Activated CD4-positive, alpha-beta T cell treated with anti-CD3 and anti-CD28 coated beads for 48 hours (primary cell): ENCODE measurements around the gene ATG5.

Source experiments
- DNase-seq: peaks from one replicate; pipeline ENCODE4 v3.0.0-alpha.2; 2020

ATG5 gene

DNA sequence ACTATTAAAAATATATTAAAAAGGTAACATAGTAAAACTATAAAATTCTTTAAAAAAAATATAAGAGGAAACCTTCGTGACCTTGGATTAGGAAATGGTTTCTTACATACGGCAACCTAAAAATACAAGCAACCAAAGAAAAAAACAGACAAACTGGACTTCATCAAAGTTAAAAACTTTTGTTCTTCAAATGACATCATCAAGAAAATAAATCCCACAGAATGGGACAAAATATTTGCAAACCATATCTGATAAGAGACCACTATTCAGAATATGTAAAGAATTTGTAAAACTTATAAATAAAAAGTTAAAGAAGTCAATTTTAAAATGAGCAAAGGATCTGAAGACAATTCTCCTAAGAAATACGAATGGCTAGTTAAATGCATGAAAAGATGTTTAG is 110.0 kb downstream of the ATG5 start:
- no peak for DNase-seq

DNA sequence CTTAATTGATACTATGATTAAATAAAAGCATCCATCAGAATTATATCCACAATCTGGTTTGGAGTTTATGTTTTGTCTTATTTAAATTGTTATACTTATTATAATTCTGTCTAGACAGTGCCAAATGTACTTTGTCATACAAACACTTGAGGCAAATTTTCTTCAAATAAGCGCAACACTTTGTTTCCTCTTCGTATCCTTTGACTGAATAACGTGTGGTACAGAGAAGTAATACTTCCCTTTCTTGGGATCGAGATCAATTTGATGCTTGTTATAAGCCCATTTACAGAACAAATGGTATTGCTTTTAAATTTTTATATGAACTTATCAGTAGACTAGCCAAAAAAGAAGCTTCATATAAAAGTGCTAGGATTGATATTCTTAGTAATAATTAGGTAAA is 111.0 kb downstream of the ATG5 start:
- no peak for DNase-seq

DNA sequence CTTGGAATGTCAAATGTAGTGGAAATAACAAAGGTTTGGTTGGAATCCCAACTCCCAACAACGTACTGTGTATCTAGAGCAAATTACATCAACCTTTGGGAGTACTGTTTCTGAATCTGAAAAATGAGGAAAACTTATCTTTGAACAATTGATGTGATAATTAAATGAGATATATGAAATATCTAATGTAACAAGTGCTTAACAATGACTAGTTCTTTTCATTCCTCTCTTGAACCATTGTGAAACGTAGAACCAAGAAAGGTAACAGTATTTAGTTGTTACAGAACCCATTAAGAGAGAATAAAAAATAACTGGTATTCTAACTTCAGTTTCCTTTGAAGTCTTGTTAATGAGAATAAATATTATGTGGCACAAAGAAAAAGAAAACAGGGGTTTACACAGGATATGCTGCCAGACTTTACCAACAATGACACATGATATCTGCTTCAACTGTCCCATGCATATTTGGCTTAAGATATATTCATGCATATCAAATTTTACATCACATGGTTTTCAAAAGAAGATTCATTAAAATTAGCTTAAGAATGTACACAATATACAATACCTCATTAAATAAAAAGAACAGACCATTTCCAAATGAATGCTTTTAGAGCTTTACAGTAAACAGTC is 111.8 kb downstream of the ATG5 start:
- no peak for DNase-seq

DNA sequence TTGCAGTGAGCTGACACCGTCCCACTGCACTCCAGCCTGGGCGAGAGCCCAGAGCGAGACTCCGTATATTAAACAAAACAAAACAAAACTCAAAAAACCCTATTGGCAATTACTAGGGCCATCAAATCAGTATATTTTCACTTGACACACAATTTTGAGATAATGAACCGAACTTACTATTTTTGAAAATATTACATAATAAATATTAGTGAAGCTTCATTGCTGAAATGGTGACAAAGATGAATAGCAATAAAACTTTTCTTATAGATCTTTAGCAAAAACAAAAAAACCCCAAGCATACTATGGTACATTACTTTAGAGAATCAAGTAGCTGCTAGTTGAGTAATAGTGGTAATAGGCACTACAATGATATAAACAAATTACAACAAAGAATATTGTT is 113.0 kb downstream of the ATG5 start:
- no peak for DNase-seq

- no peak for DNase-seq
Measured at GRCh38 chr6:106206905-106207304, 118.7 kb downstream of the ATG5 start.

GRCh38 chr6:106204961-106205360 is 120.6 kb downstream of the ATG5 start:
- no peak for DNase-seq

DNA sequence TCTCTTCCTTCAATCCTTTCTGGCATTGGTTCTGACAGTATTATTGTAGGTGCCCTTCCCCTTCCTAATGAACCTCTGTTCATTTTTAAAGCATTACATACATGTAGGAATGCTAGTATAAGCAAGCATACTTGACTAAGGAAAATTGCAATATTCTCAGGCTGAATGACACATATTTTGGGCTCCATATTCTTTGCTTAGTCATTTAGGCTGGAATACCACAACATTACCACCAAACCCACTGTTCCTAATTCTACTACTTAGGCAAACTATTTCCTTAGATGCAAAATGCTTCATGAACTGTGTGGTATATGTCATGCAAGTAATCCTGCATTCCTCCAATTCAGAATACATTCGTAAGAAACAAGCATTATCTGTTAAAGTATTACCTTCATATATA is 125.6 kb downstream of the ATG5 start:
- DNase-seq, result no peak

- DNase-seq, result no peak
Measured at GRCh38 chr6:106199331-106199730, 126.2 kb downstream of the ATG5 start.

GRCh38 chr6:106197441-106197840 is 128.1 kb downstream of the ATG5 start:
- no peak for DNase-seq

- no peak for DNase-seq
Measured at GRCh38 chr6:106194949-106195921, 130.3 kb downstream of the ATG5 start.

GRCh38 chr6:106192824-106193223 is 132.7 kb downstream of the ATG5 start:
- no peak for DNase-seq

DNA sequence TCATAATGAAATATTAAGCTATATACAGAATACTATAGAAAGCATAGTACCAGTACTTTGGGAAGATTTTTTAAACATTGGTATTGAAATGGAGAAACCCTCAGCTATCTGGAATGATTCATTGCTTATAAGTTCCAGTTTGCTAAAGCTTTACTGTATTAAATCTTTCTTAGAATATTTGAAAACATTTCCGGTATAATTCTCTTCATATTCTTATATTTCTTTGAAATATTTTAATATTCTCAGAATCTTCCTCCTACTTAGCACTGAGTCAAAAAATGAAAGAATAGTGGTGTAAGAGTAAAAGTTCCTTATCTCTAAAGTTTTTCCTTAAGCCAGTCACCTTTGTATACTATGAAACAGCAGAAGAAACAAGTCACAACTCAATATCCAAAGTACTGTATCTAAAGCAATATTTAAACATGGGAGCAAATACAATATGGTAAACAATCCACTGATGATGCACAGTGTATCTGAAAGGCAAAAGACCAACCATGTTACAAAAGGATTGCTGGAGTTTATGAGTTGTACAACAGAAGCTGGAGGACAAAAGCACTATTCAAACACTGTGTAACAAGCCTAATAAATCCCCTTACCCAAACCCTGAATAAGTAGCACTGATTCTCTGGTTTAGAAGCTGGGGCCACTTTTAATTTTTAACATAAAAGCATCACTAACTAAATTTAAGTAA is 137.3 kb downstream of the ATG5 start:
- DNase-seq, result no peak

DNA sequence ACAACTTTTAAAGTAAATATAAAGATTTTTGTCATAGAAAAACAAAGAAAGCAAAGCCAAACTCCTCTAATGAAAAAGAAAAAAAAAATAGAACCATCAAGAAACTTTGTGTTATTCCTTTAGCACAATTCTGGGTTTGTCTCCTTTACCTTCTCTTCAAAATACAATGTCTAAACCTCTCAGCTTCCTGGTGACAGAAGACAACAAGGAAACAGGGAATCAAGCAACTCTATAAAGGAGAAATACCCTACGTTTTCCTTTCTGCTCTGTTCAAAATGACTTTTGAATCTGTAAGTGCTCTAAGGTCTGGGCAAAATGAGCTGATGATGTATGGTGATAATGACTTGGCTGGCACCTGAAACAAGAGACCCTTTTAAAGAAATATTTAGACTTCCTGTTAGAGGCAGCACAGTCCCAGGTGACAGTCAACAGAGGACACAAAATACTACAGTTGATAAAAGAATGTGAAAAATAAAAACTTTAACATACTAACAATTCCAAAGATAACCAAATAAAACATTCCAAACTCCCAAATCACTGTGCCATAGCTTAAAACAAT is 138.1 kb downstream of the ATG5 start:
- DNase-seq, result no peak

DNA sequence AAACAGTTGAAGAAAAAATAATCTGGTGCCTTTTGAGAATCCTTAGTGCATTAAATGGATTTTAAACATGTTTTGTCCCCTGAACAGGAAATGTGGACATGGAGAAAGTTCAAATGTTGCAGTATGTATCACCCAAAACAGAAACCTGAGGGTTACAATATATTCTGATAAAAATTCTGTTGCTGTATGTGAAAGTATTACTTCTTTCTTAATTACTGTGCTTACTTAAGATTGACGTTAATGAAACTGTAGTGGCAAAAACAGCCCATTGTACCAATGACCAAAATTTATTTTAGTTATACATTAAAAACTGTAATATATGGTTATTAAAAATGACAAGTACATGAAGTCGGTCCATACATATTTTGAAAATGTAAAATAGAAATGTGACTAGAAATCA is 138.8 kb downstream of the ATG5 start:
- no peak for DNase-seq

DNA sequence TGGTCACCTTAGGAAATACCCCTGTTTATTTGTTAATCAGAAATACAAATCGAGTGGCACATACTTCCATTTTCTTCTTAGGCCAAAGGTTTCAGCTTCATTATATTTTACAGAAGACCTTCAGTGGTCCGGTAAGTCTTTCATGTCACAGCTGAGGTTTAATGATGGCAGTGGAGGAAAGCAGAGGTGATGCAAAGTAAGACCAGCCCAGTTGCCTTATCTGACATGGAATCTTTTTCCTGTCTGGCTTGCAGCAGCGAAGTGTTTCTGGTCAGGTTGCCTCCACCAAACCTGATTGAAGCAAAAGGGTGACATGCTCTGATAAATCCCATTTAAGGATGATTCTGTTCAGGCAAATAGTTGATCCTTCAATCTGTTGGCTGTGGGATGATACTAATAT is 139.4 kb downstream of the ATG5 start:
- no peak for DNase-seq

DNA sequence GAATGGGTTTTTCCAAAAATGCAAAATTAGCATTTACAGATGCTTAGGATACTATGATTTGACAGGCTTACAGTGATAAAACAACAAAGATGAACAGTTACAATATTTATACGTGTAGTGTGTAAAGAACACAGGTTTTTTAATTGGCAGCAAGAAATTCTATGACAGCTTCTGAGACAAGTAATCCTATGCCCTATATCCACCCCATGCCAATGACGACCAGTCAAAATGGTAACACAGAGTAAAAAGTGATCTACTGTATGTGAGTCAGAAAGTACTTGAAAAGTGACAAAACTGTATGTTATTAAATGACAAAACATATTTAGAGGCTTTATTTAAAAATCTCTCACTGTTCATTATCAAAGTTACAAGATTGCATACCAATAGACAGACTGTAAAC is 139.9 kb downstream of the ATG5 start:
- no peak for DNase-seq

DNA sequence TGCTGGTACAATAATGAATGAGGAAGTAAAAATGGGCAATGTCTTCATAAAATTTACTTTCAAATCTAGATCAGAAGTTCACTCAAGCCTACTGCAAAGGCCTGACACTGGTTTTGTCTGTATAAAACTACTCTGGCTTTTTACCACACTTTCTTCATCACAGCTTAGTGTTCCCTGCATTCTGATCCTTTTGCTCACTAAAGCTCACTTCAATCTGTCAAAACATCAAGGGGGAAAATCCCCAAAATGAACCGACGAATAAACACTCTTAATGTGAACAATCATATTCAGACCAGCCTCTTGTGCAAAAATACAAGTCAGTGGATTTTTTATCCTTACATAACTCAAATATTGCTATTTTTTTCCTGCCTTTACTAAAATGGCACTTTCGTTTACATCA is 140.9 kb downstream of the ATG5 start:
- DNase-seq, result no peak

- DNase-seq, result no peak
Measured at GRCh38 chr6:106183430-106183829, 142.1 kb downstream of the ATG5 start.

DNA sequence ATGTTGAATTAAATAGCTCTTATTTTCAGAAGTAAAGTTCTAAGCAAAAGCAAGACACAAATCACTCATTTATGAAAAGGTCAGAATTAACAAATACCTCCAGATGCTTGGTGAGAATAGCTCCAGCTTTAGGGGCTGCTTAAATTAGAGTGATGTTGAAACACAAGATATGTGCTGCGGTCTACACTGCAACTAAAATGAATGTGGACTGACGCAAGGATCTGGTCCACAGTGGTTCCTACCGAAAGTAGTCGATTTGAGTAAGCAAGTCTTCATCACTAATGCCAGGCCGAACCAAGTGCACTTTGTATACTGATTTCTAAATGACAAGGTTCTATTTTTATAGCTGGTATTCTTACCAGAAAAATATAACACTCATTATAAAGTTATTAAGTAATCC is 143.1 kb downstream of the ATG5 start:
- DNase-seq, result no peak

- DNase-seq, result no peak
Measured at GRCh38 chr6:106181664-106182418, 143.7 kb downstream of the ATG5 start.

DNA sequence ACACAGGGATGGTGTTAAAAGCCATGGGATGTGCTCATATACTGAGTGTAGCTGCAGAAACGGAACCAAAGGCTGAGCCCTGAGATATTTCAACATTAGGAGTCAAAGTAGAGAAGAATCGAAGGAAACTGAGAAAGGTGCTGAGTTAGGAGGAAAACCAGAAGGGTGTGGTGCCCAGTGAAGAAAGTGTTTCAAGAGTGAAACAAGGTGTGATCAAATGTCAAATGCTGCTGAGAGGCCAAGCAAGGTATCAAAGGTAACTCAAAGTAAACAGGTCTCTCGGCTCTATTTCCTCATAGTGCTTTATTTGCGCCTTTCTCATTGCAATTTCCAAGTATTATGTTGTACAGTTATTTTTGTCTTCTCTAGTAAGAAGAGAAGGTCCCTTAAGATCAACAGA is 145.4 kb downstream of the ATG5 start:
- DNase-seq, result no peak

GRCh38 chr6:106178900-106179299 is 146.7 kb downstream of the ATG5 start:
- DNase-seq, result no peak

DNA sequence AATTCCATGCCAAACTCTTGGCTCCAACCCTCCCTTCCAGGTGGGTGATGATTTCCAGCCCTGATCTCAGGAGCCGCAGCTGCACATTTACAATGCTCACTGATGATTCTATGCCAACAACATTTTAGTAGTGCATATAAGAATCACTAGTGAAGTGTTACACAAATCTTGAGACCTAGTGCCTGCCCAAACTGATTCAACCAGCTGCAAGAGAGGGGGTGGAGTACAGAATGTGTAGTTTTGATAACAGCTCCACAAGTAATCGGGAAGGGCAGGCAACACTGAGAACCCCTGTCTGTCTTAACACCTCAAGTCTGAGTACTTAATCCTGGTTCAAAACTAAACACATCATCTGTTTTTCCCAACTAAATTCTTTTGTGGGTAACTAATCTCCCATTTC is 147.8 kb downstream of the ATG5 start:
- no peak for DNase-seq
